IMR-90 (cell line): ENCODE results near the gene RNPEP.

Experiments
- BHLHE40 ChIP-seq: fragments of 150-350 bp; IDR thresholded peaks from 2 replicates; pipeline ENCODE4 v1.6.1; 2016; ENCODE audit warnings: mild to moderate bottlenecking, low read depth, low read length
- CEBPB ChIP-seq: IDR thresholded peaks from 2 replicates; pipeline ENCODE4 v1.6.1; 2012; ENCODE audit warnings: low read depth, low read length, improper control_type of control experiment
- CHD1 ChIP-seq: IDR thresholded peaks from 2 replicates; pipeline ENCODE4 v1.6.1; 2012; ENCODE audit warnings: low read depth, low read length, improper control_type of control experiment
- MAZ ChIP-seq: IDR thresholded peaks from 2 replicates; pipeline ENCODE4 v1.6.1; 2012; ENCODE audit warnings: low read depth, mild to moderate bottlenecking, low read length, improper control_type of control experiment, moderate library complexity, borderline replicate concordance
- MXI1 ChIP-seq: IDR thresholded peaks from 2 replicates; pipeline ENCODE4 v1.6.1; 2012; ENCODE audit warnings: low read depth, mild to moderate bottlenecking, low read length, moderate library complexity, borderline replicate concordance
- NFE2L2 ChIP-seq: fragments of 150-350 bp; IDR thresholded peaks from 2 replicates; pipeline ENCODE4 v1.6.1; 2016; ENCODE audit warnings: low read depth, mild to moderate bottlenecking, low read length
- POLR2A ChIP-seq: IDR thresholded peaks from 2 replicates; pipeline ENCODE4 v1.6.1; 2012; ENCODE audit warnings: mild to moderate bottlenecking, low read depth, low read length
- RAD21 ChIP-seq: IDR thresholded peaks from 2 replicates; pipeline ENCODE4 v1.6.1; 2012; ENCODE audit warnings: low read length, improper control_type of control experiment
- RCOR1 ChIP-seq: IDR thresholded peaks from 2 replicates; pipeline ENCODE4 v1.6.1; 2012; ENCODE audit warnings: mild to moderate bottlenecking, low read length, improper control_type of control experiment; ENCODE audit not compliant: insufficient replicate concordance
- RFX5 ChIP-seq: IDR thresholded peaks from 2 replicates; pipeline ENCODE4 v1.8.0; 2012; ENCODE audit warnings: low read depth, mild to moderate bottlenecking, low read length, moderate library complexity
- SMC3 ChIP-seq: fragments of 150-350 bp; IDR thresholded peaks from 2 replicates; pipeline ENCODE4 v1.6.1; 2016; ENCODE audit warnings: low read depth, mild to moderate bottlenecking, antibody characterized with exemption, low read length, moderate library complexity
- USF2 ChIP-seq: fragments of 150-350 bp; IDR thresholded peaks from 2 replicates; pipeline ENCODE4 v1.6.1; 2017; ENCODE audit warnings: mild to moderate bottlenecking, antibody characterized with exemption, low read length, low read depth
- TF ChIP-seq, protein P1 (sequence below): conservative IDR thresholded peaks from 2 replicates; pipeline ENCODE4 v1.5.1; 2012; ENCODE audit warnings: mild to moderate bottlenecking, low read depth, low read length, improper control_type of control experiment

GRCh38 chr1:201966171-201966570, 16.3 kb upstream of the RNPEP start:
- TF ChIP-seq POLR2A = no peak
- TF ChIP-seq, protein P1, sequence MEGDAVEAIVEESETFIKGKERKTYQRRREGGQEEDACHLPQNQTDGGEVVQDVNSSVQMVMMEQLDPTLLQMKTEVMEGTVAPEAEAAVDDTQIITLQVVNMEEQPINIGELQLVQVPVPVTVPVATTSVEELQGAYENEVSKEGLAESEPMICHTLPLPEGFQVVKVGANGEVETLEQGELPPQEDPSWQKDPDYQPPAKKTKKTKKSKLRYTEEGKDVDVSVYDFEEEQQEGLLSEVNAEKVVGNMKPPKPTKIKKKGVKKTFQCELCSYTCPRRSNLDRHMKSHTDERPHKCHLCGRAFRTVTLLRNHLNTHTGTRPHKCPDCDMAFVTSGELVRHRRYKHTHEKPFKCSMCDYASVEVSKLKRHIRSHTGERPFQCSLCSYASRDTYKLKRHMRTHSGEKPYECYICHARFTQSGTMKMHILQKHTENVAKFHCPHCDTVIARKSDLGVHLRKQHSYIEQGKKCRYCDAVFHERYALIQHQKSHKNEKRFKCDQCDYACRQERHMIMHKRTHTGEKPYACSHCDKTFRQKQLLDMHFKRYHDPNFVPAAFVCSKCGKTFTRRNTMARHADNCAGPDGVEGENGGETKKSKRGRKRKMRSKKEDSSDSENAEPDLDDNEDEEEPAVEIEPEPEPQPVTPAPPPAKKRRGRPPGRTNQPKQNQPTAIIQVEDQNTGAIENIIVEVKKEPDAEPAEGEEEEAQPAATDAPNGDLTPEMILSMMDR = no peak
- no peak for TF ChIP-seq RFX5
- TF ChIP-seq RAD21 = no peak
- no peak for TF ChIP-seq NFE2L2
- no peak for TF ChIP-seq USF2
- TF ChIP-seq CHD1 = no peak
- TF ChIP-seq RCOR1 = no peak
- no peak for TF ChIP-seq MXI1
- no peak for TF ChIP-seq SMC3
- no peak for TF ChIP-seq MAZ
- no peak for TF ChIP-seq CEBPB
- TF ChIP-seq BHLHE40 = no peak
